Esophagus (tissue), 2 donors: ENCODE results near the gene TBC1D32. TPM values are rescaled to one million over a fixed set of nuclear protein-coding genes. Genes with fewer than 3 reads are reported as not detected.
"Not testable (repeated sequence)": the region's sequence is repeated elsewhere in the genome, so short reads cannot be mapped to it uniquely, and the experiment has no call there.

Experiments used
- H3K27ac ChIP-seq, 2 donors: one replicate each; pipeline ENCODE4 v1.5.1; 2013; ENCODE audit warnings: low read depth in 2 of 2, mild to moderate bottlenecking in 2 of 2, inconsistent platforms in 1 of 2, low read length in 1 of 2, moderate library complexity in 1 of 2
- H3K27me3 ChIP-seq, 2 donors: one replicate each; pipeline ENCODE4 v1.6.1; 2013; ENCODE audit warnings: low read length in 2 of 2, control low read depth in 1 of 2, mild to moderate bottlenecking in 1 of 2; ENCODE audit not compliant: insufficient read depth in 2 of 2, control insufficient read depth in 1 of 2
- H3K36me3 ChIP-seq, 2 donors: one replicate each; pipeline ENCODE4 v1.6.1; 2013; ENCODE audit warnings: low read length in 1 of 2; ENCODE audit not compliant: control insufficient read depth in 2 of 2, insufficient read depth in 2 of 2
- H3K4me1 ChIP-seq, 2 donors: one replicate each; pipeline ENCODE4 v1.6.1; 2013; ENCODE audit warnings: low read length in 1 of 2; ENCODE audit not compliant: control insufficient read depth in 2 of 2, insufficient read depth in 2 of 2
- H3K4me3 ChIP-seq, 2 donors: one replicate each; pipeline ENCODE4 v1.5.1; 2013; ENCODE audit warnings: low read length in 2 of 2, mild to moderate bottlenecking in 2 of 2, low read depth in 1 of 2, moderate library complexity in 1 of 2
- H3K9me3 ChIP-seq, 2 donors: one replicate each; pipeline ENCODE4 v1.6.1; 2013; ENCODE audit warnings: mild to moderate bottlenecking in 2 of 2, low read depth in 1 of 2, low read length in 1 of 2, moderate library complexity in 1 of 2; ENCODE audit not compliant: control insufficient read depth in 2 of 2, insufficient read depth in 1 of 2
- WGBS, 2 donors: extraction: QIAGEN DNeasy Blood & Tissue Kit; methylation state at CpG; one replicate each; pipeline ENCODE4 v1.1.7; 2013; 5-methylcytosine and 5-hydroxymethylcytosine counted together
- polyA plus RNA-seq, 2 donors: library from polyadenylated mRNA; stranded (reverse); fragments of 200-250 nt; gene quantifications; one replicate each; pipeline ENCODE4 v1.2.3, GENCODE V29; 2013
- donor health status: healthy with polysubstance abuse.
- donor health status: Bipolar disorder and iron deficiency.

Gene TBC1D32
- polyA plus RNA-seq, 2 donors, result 1.1 to 1.2 TPM

DNA sequence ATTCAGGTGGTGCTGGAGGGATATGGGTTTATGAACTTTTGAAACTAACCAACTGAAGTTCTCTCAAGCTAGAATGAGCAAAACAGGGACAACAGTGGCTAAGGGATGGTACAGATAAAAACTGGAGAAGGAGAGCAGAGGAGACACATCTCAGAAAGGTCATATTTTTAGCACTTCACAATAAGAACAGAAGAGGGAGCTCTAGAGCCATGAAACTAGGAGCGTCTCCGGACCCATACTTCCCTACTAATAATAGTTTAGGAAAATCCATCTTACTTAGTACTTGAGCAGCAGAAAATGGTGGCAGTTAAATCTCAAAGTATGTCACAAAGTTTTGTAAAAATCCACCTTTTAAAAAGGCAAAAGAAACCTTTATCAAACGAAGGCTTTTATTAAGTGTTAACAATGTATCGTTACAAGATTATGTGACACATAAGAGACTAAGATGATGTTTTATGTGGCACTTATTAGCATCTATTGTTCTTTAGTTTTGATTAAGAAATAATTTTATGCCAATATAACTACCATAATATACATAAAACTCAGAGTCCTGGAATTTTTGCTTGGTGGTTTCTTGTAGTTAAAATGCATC, 278.6 kb downstream of the TBC1D32 start:
- Histone ChIP-seq H3K9me3 (no peaks in the 10 kb centered on the region), H3K27me3 (no peaks in the 10 kb centered on the region), H3K4me3 (no peak overlapping the region), H3K36me3 (no peaks in the 10 kb centered on the region), H3K4me1 (no peaks in the 10 kb centered on the region), H3K27ac (no peak overlapping the region)
- WGBS, 2 donors, result 38% methylated on average over 4 of the region's 4 CpGs

DNA sequence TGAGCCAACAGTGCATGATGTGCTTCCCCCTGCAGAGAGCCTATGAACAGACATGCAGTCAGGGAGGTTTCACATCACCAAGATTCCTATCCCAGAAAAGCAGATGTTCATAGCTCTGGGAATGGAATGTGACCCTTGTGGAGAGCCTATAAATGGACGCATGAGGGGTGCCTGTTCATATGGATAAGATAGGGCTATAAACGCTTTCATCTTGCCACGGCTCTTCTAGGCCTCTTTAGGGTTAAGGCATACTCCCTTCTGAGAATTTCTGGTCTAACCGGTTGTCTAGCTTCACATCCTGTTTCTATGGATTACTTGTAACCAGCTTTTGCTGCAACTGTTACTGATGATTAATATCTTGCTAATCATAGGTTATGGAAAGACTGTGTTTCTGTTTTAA, 285.7 kb downstream of the TBC1D32 start:
- peak overlapping the region in 1 of 2 donors; percentile 22 for H3K27ac ChIP-seq
- H3K4me3 ChIP-seq, H3K9me3 ChIP-seq, H3K4me1 ChIP-seq, H3K36me3 ChIP-seq, H3K27me3 ChIP-seq: not testable (repeated sequence)
- WGBS, 2 donors, result 51 to 53% methylated on average over 4 of the region's 4 CpGs

DNA sequence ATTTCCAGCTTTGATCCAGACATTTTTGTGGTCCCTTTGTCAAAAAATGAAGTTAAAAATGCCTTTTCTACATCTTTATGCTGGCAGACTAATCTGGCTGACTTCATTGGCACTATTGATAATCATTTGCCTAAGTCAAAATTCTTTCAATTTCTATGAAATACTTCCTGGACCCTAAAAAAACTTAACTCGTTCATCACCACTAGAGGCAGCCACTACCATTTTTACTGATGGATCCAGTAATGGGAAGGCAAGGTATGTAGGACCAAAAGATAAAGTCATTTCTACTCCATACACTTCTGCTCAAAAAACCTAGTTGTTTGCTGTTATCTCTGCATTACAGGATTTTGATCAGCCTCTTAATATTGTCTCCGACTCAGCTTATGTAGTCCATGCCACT, 289.4 kb downstream of the TBC1D32 start:
- not testable (repeated sequence) for H3K4me3 ChIP-seq, H3K27ac ChIP-seq, H3K4me1 ChIP-seq, H3K9me3 ChIP-seq, H3K27me3 ChIP-seq, H3K36me3 ChIP-seq
- WGBS, 2 donors, result 77 to 86% methylated on average over 2 of the region's 2 CpGs

DNA sequence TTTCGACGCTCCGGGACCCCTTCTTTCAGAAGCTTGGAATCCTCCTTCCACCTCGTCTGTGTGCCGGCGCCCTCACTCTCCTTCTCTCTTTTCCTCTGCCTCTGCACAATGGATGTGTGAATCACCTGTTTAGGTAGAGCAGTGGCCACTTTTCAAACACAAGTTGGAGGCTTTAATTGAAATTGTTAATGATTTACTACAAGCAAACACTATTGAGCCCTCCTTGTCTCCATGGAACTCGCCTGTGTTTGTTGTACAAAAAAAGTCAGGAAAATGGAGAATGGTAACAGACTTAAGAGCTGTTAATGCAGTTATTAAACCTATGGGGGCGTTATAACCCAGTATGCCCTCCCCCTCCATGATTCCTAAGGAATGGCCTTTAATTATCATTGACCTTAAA, 290.6 kb downstream of the TBC1D32 start:
- H3K36me3 ChIP-seq, H3K4me3 ChIP-seq, H3K4me1 ChIP-seq, H3K9me3 ChIP-seq, H3K27me3 ChIP-seq: not testable (repeated sequence)
- peak overlapping the region in 1 of 2 donors; percentile 55 for H3K27ac ChIP-seq
- 56 to 81% methylated on average over 8 of the region's 8 CpGs for WGBS, 2 donors

DNA sequence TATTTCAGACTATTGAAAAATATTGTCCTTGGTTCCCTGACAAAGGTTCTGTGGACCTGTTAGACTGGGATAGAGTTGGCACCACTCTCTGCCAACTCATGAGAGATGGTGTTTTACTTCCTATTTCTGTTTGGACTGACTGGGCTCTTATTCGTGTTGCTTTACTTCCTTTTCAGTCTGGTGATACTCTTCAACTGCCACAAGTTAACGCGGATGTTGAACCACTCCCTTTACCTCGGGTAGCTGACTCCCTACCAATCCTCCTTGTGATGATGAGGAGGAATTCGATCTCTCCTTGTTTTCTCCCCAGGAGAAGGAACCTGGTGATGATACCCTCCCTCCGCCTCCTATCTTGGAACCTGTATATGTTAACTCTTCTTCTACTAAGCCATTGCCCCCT, 291.1 kb downstream of the TBC1D32 start:
- H3K4me3 ChIP-seq, H3K27me3 ChIP-seq, H3K9me3 ChIP-seq, H3K4me1 ChIP-seq, H3K36me3 ChIP-seq: not testable (repeated sequence)
- WGBS, 2 donors, result 61 to 66% methylated on average over 6 of the region's 6 CpGs
- H3K27ac ChIP-seq, result peak overlapping the region in 1 of 2 donors; percentile 55

DNA sequence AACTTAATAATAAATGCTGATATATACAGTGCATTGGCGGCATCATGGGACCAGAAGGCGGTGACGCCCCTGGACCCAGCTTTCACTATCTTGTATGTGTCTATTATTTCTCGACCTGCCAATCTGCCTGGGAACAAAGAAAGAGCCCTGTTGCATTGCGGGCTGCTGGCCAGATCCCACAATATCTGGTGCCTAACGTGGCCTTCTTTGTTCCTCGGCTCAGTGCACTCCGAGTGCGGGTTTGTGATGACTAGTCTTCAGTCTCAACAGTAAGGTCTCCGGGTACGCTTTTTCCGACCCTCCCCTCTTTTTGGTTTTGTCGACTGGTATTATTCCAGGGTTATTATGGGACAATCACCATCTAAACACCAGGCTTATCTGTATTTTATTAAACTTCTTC, 291.5 kb downstream of the TBC1D32 start:
- Histone ChIP-seq H3K4me1 (no peaks in the 10 kb centered on the region), H3K27me3 (no peaks in the 10 kb centered on the region), H3K36me3 (no peaks in the 10 kb centered on the region), H3K27ac (peak overlapping the region in 1 of 2 donors; percentile 10), H3K4me3 (no peak overlapping the region), H3K9me3 (no peaks in the 10 kb centered on the region)
- WGBS, 2 donors, result 87 to 89% methylated on average over 13 of the region's 13 CpGs

DNA sequence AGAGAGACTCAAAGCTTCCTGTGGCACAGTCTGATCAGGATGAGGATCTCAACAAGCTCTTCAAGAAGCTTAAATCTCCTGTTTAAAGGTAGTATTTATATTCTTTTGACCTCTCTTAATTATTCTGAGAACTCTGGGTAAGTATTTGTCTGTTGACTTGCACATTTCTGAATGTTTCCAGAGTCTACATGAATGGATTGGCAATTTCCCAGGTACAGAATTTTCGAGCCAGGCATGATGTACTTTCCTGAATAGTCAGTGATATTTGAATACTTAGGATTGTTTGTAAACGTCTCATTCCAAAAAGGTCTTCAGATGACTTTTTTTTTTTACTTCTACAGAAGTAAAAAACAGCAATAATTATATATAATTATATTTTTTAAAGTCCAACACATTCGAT, 293.4 kb downstream of the TBC1D32 start:
- no peak overlapping the region for H3K4me3 ChIP-seq
- no peaks in the 10 kb centered on the region for H3K27me3 ChIP-seq
- H3K36me3 ChIP-seq, result no peaks in the 10 kb centered on the region
- no peaks in the 10 kb centered on the region for H3K9me3 ChIP-seq
- no peaks in the 10 kb centered on the region for H3K4me1 ChIP-seq
- H3K27ac ChIP-seq, result no peak overlapping the region
- WGBS, 2 donors, result 36 to 52% methylated on average over 3 of the region's 3 CpGs

DNA sequence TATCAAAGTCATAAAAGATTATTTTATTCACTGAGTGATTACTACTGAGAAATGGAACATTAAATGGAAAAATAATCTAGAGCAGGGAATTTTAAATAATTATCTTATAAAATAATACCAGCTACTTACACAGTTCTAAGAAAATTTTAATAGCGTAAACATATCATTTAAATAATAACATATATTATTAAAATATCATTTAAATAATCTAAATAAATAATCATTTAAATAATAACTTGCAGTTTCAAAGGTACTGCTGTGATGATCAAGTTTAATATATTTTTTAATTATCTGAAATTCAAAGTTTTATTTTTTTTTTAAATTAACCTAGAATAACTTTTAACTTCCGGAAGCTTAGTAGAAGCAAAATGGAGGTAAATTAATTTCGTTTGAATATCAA, 301.2 kb downstream of the TBC1D32 start:
- Histone ChIP-seq H3K27me3 (no peaks in the 10 kb centered on the region), H3K27ac (no peak overlapping the region), H3K36me3 (no peaks in the 10 kb centered on the region), H3K4me1 (no peaks in the 10 kb centered on the region), H3K9me3 (no peaks in the 10 kb centered on the region), H3K4me3 (no peak overlapping the region)
- WGBS, 2 donors, result 87 to 89% methylated on average over 3 of the region's 3 CpGs

DNA sequence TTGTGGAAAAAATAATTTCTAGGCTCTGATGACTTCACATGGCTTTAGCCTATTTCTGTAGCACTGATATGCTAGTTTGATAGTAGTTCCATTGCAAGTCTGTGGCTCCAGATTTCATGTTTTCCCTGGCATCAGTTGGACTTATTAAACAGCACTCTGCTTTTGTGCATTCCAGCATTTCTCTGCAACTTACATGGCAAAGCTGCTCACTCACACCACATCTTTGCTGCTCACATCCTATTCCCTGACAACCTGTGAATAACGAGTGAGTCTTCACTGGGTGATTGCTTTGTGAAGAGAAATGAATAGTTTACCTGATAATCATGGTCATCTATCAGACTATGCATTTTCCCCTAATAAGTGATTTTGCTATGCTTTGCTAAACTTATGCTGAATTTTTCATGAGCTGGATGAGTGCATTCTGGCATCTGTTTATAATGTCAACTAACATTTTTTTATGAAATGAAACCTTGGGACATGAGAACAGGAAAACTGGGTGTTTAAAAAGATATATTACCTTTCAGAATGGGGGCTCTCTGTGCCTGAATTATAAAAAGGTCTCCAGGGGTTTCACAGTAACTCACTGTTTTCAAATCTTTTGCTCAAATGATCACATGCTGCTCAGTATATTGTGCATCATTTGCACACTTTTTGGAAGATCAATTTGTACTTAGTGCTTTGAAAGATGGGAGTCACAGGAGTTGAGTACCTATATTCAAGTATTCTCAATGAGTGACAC, 301.8 kb downstream of the TBC1D32 start:
- 23 to 27% methylated on average over 1 of the region's 1 CpG for WGBS, 2 donors
- no peaks in the 10 kb centered on the region for H3K27me3 ChIP-seq

More for the DNA sequence above, 301.8 kb downstream of the TBC1D32 start:
- Histone ChIP-seq H3K27ac (no peak overlapping the region), H3K4me3 (no peak overlapping the region), H3K9me3 (no peaks in the 10 kb centered on the region), H3K4me1 (no peaks in the 10 kb centered on the region), H3K36me3 (no peaks in the 10 kb centered on the region)
